ENCODE results near the gene PCCA.

The PCCA gene

DNA sequence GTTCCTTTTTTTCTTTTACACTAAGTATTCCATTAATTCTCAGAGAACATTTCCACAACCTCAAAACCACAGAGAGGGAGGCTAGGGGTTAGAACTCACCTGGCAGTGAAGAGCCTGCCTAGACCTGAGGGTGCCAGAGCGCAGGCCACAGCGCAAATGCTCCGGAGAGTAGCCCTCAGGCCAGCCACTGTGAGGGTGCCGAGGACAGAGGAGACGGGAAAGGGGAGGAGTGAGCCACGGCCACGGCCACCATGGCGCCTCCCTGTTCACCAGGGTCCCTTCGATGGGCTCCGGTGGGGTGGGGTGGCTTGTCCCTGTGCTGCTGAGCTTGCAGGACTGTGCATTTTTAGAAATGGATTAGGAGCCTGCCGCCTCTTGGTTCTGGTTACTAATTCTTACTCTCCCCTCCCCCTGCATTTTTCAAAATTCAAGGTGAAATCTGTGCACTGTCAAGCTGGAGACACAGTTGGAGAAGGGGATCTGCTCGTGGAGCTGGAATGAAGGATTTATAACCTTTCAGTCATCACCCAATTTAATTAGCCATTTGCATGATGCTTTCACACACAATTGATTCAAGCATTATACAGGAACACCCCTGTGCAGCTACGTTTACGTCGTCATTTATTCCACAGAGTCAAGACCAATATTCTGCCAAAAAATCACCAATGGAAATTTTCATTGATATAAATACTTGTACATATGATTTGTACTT is 440.9 kb downstream of the PCCA start:
- no peaks in the 10 kb centered on the region for H3K27me3 ChIP-seq (replicated peaks)
- no peak for DNase-seq
- TF ChIP-seq, protein P1, sequence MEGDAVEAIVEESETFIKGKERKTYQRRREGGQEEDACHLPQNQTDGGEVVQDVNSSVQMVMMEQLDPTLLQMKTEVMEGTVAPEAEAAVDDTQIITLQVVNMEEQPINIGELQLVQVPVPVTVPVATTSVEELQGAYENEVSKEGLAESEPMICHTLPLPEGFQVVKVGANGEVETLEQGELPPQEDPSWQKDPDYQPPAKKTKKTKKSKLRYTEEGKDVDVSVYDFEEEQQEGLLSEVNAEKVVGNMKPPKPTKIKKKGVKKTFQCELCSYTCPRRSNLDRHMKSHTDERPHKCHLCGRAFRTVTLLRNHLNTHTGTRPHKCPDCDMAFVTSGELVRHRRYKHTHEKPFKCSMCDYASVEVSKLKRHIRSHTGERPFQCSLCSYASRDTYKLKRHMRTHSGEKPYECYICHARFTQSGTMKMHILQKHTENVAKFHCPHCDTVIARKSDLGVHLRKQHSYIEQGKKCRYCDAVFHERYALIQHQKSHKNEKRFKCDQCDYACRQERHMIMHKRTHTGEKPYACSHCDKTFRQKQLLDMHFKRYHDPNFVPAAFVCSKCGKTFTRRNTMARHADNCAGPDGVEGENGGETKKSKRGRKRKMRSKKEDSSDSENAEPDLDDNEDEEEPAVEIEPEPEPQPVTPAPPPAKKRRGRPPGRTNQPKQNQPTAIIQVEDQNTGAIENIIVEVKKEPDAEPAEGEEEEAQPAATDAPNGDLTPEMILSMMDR (IDR thresholded peaks at IDR 0.05; ENCODE audit: low read depth, low read length, missing control alignments) = no peak
- H3K27ac ChIP-seq = no peak overlapping the region
- in situ Hi-C loops (cut with HindIII; ENCODE audit: low pct_ligation_motif_present, low sequenced_read_pairs) = no loop called here
- H3K4me3 ChIP-seq (ENCODE audit: low read depth, low read length) = no peak overlapping the region
- no peaks in the 10 kb centered on the region for H3K36me3 ChIP-seq (replicated peaks)

DNA sequence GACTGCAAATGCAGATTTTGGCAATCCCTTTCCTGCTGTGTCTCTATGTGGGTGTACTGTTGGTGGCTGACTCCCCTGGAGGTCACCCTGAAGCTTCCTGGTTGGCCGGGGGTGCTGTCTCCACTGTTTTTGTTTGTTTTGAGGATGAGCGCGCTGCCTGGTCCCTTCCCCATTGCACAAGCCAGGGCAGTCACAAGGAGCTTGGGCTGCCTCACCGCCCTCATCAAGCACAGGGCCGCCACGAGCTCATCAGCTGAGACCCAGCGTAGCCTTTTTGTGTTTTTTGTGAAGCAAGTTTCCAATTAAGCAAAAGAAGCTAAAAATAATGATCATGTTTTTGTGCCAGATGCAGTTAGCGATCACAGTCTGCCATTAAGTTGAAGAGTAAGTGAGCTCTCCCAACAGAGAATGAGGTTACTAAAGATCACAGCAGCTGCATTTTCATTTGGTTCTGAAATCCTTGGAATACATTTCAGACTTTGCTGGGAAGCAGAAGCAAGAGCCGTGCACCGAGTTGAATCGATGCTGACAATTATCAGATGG is 441.8 kb downstream of the PCCA start:
- H3K36me3 ChIP-seq (replicated peaks) = no peaks in the 10 kb centered on the region
- no peak overlapping the region for H3K27ac ChIP-seq
- no peaks in the 10 kb centered on the region for H3K27me3 ChIP-seq (replicated peaks)
- H3K4me3 ChIP-seq (ENCODE audit: low read depth, low read length) = no peak overlapping the region
- TF ChIP-seq, protein P1 (IDR thresholded peaks at IDR 0.05; ENCODE audit: low read depth, low read length, missing control alignments) = no peak
- in situ Hi-C loops (cut with HindIII; ENCODE audit: low pct_ligation_motif_present, low sequenced_read_pairs) = no loop called here
- DNase-seq = no peak

DNA sequence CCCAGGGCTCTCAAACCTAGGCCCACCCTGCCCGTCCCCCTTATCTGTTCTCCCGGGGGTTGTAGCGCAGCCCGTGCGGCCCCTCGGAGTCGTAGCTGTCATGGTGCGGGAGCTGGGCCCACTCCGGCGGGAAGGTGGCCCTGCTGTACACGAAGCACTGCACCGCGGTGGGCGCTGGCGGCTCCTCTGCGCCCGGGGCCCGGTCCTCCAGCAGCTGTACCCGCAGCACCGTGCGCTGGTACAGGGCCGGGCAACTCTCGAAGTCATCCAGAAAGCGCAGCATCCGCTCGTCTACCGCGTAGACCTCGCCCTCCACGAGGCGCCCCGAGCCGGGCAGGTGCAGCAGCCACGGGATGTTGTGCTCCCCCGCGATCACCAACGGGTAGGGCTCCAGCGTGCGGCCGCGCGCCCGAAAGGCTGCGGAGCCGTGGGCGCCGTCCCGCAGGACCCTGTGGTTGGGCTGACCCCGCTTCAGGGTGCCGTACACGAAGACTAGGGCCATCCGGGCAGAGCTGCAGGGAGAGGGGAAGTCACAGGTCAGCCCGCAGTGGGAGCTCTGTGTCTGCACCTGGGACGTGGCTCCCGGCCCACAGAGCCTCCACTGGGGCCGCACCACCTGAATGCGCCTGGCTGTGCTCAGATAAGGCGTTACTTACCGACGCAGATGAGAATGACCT is 443.3 kb downstream of the PCCA start:
- Histone ChIP-seq H3K27me3 (replicated peaks) (no peaks in the 10 kb centered on the region), H3K27ac (no peak overlapping the region), H3K36me3 (replicated peaks) (no peaks in the 10 kb centered on the region), H3K4me3 (ENCODE audit: low read depth, low read length) (no peak overlapping the region)
- in situ Hi-C loops (cut with HindIII; ENCODE audit: low pct_ligation_motif_present, low sequenced_read_pairs) = no loop called here
- no peak for DNase-seq
- TF ChIP-seq, protein P1 (IDR thresholded peaks at IDR 0.05; ENCODE audit: low read depth, low read length, missing control alignments) = no peak

DNA sequence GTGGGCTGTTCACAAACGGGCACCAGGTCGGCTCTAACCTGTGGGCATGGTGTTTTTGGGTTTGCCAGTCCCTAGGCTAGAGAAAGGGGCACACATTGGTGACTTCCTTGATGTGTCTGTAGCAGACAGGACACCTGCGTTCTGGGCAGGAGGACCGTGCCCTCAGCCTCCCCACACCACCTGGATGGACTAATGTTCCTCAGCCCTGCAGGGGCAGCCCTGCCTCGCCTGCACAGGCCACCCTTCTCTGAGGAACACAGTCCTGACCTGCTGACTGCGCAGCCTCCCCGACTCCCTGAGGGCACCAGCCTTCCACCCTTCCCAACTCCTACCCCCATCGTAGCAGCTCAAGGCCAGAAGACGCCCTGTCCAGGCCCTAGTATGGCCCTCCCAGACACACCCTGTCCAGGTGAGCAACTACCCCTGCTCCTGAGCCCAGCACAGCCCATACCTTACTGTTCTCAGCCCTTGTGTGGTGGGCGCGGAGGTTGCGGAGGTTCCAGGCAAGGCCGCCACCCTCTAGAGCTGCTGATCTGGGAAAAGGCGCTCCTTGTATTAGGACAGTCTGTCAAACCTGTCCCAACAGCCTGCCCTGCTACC is 444.0 kb downstream of the PCCA start:
- no peak for DNase-seq
- H3K4me3 ChIP-seq (ENCODE audit: low read depth, low read length) = no peak overlapping the region
- H3K27me3 ChIP-seq (replicated peaks) = no peaks in the 10 kb centered on the region
- no peaks in the 10 kb centered on the region for H3K36me3 ChIP-seq (replicated peaks)
- H3K27ac ChIP-seq = no peak overlapping the region
- TF ChIP-seq, protein P1 (IDR thresholded peaks at IDR 0.05; ENCODE audit: low read depth, low read length, missing control alignments) = no peak
- in situ Hi-C loops (cut with HindIII; ENCODE audit: low pct_ligation_motif_present, low sequenced_read_pairs) = no loop called here

DNA sequence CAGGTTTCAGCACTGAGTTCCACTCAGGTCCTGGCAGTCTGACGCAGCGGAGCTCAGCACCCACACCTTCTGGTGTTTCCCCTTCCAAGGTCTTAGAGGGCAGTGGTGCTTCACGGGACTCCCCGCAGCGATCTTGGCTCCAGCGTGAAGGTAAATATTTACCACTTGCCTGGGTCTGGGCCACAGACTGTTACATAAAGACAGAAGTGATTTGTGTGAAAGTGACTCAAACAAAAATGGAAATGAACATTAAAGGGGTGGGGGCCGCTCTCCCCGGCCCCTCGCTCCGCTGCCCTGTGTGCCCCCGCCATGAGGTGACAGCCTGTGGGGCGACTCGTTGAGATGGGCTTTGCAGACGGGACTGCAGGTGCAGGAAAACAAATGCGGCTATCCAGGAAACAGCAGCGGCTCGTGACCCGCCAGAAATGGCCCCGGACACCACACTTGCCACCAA is 444.7 kb downstream of the PCCA start:
- DNase-seq = no peak
- no peak overlapping the region for H3K4me3 ChIP-seq (ENCODE audit: low read depth, low read length)
- no peak overlapping the region for H3K27ac ChIP-seq
- H3K36me3 ChIP-seq (replicated peaks) = no peaks in the 10 kb centered on the region
- in situ Hi-C loops (cut with HindIII; ENCODE audit: low pct_ligation_motif_present, low sequenced_read_pairs) = no loop called here
- H3K27me3 ChIP-seq (replicated peaks) = no peaks in the 10 kb centered on the region
- TF ChIP-seq, protein P1 (IDR thresholded peaks at IDR 0.05; ENCODE audit: low read depth, low read length, missing control alignments) = no peak

Measured in brain microvascular endothelial cell (primary cell).